HCT116 (cell line): Measurements from ENCODE around the gene STRBP.

ENCODE experiments used
- POLR2A ChIP-seq: IDR thresholded peaks from 2 replicates; pipeline ENCODE4 v1.7.0; 2011; ENCODE audit warnings: borderline replicate concordance; ENCODE audit not compliant: insufficient read depth, insufficient read length; ENCODE audit errors: extremely low read depth
- SRF ChIP-seq: IDR thresholded peaks from 2 replicates; pipeline ENCODE4 v1.6.1; 2012; ENCODE audit warnings: low read depth
- TCF7L2 ChIP-seq: IDR thresholded peaks from 2 replicates; pipeline ENCODE4 v1.7.0; 2011; ENCODE audit warnings: borderline replicate concordance, inconsistent platforms; ENCODE audit not compliant: insufficient read depth, insufficient read length; ENCODE audit errors: extremely low read depth
- TF ChIP-seq, protein P1 (sequence below), 3 experiments: fragments of 200-600 bp in 1 of 3; sonication (generic) in 1 of 3; IDR thresholded peaks in 2 of 3; conservative IDR thresholded peaks in 1 of 3; 2 replicates each; pipeline ENCODE4 v1.5.1; 2012 to 2017; ENCODE audit warnings: low read depth in 2 of 3, low read length in 2 of 3, antibody characterized with exemption in 1 of 3, borderline replicate concordance in 1 of 3, control low read depth in 1 of 3, mild to moderate bottlenecking in 1 of 3, mixed read lengths in 1 of 3, mixed run types in 1 of 3, moderate library complexity in 1 of 3; ENCODE audit not compliant: insufficient read depth in 1 of 3

DNA sequence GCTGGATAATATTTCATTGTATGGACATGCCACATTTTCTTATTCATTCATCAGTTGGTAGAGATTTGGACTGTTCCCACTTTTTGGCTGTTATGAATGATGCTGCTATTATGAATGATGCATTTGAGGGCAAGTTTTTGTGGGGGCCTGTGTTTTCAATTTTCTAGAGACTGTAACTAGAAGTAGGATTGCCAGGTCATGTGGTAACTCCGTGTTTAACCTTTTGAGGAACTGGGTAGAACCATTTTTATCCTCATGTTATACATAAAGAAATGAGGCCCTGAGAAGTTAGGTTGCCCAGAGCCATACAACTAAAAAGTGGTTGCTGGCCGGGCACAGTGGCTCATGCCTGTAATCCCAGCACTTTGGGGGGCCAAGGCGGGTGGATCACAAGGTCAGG lies 22.4 kb upstream of the STRBP start:
- TF ChIP-seq, protein P1, sequence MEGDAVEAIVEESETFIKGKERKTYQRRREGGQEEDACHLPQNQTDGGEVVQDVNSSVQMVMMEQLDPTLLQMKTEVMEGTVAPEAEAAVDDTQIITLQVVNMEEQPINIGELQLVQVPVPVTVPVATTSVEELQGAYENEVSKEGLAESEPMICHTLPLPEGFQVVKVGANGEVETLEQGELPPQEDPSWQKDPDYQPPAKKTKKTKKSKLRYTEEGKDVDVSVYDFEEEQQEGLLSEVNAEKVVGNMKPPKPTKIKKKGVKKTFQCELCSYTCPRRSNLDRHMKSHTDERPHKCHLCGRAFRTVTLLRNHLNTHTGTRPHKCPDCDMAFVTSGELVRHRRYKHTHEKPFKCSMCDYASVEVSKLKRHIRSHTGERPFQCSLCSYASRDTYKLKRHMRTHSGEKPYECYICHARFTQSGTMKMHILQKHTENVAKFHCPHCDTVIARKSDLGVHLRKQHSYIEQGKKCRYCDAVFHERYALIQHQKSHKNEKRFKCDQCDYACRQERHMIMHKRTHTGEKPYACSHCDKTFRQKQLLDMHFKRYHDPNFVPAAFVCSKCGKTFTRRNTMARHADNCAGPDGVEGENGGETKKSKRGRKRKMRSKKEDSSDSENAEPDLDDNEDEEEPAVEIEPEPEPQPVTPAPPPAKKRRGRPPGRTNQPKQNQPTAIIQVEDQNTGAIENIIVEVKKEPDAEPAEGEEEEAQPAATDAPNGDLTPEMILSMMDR (IDR thresholded peaks at IDR 0.05 in 2 of 3, conservative IDR thresholded peaks at IDR 0.05 in 1 of 3; ENCODE audit: borderline replicate concordance in 1 of 3, insufficient read depth in 1 of 3, low read depth in 2 of 3, low read length in 2 of 3) = no peak
- TF ChIP-seq TCF7L2 = no peak
- TF ChIP-seq POLR2A = no peak
- TF ChIP-seq SRF = no peak
